ENCODE data around the gene ANXA4. TPM values are rescaled to one million over a fixed set of nuclear protein-coding genes. Genes with fewer than 3 reads are reported as not detected.

The ANXA4 gene
- total RNA-seq, 1 experiment from 2014 or later: 330 TPM

DNA sequence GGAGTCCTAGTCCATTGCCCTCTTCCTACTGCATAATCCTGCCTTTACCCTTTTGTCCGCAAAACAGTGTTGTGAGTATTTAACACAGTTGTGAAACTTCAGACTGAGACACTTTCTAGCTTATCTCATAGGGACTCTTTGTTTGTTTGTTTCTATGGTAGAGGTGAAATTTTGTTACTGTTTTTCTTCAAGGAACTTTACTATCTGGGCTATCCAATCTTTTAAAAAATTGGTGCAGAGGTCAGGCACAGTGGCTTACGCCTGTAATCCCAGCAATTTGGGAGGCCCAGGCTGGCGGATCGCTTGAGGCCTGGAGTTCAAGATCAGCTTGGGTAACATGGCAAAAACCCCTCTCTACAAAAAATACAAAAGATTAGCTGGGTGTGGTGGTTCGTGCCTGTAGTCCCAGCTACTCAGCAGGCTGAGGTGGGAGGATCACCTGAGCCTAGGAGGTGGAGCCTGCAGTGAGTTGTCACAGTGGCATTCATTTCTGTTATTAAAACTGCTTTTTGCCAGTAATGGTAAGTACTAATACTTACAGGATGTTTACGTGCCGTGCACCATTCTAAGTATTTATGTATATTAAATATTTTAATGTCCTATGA, 106.4 kb downstream of the ANXA4 start:
- no peak for DNase-seq (ENCODE audit: low read depth)
- in situ Hi-C loops (cut with HindIII; ENCODE audit: low pct_unique_long_range_greater_than_20kb, low sequenced_read_pairs): no loop called here

DNA sequence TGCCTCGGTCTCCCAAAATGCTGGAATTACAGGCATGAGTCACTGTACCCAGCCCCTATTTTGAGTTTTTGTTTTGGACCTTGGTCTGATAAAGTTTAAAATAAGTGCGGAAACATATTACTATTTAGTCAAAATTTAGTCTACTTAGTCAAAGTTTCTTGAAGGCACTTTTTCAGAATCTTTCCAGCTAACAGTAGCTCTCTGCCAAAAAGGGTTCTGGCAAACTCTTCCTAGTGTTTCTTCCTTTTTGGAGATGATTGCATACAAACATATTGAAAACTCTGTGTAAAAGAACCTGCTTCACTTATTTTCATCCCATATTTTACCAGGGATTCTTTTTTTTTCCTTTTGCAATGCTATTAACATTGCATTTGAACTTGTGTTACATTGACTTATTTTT, 116.3 kb downstream of the ANXA4 start:
- in situ Hi-C loops (cut with HindIII; ENCODE audit: low pct_unique_long_range_greater_than_20kb, low sequenced_read_pairs): no loop called here
- DNase-seq (ENCODE audit: low read depth): no peak

DNA sequence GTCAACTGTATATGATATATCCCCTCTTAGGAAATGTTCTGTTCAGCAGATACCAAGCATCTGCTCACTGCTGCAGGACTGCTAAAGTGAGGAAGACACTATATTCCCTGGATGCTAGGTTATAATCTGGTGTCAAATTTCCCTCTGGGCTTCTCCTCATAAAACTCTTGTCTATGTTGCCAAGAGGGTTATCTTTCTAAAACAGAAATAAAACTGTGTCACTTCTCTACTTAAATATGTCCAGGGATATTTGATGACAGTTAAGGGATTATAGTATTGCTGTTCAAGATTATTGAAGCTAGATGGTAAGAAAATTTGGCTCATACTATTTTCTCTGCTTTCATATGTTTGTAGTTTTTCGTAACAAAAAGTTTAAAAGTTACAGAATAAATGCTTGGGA, 121.4 kb downstream of the ANXA4 start:
- no peak for DNase-seq (ENCODE audit: low read depth)
- in situ Hi-C loops (cut with HindIII; ENCODE audit: low pct_unique_long_range_greater_than_20kb, low sequenced_read_pairs): no loop called here

Other genes with a start within 250 kb of the ANXA4 start
- gene AAK1, start 98.4 kb upstream of the ANXA4 start, total RNA-seq (2014; rRNA removed; shearing (Covaris generic); ENCODE audit: low replicate concordance): 15.9 and 19.1 TPM in 2 replicates
- gene GMCL1, start 87.5 kb downstream of the ANXA4 start, total RNA-seq (2014; rRNA removed; shearing (Covaris generic); ENCODE audit: low replicate concordance): 12.8 and 16.9 TPM in 2 replicates
- gene SNRNP27, start 151.8 kb downstream of the ANXA4 start, total RNA-seq (2014; rRNA removed; shearing (Covaris generic); ENCODE audit: low replicate concordance): 79.2 and 99.1 TPM in 2 replicates
- 0.52 and 0.88 TPM in 2 replicates for gene MXD1, start 173.0 kb downstream of the ANXA4 start, total RNA-seq (2014; rRNA removed; shearing (Covaris generic); ENCODE audit: low replicate concordance)
- 0.12 and 0.81 TPM in 2 replicates for gene ASPRV1, start 219.5 kb downstream of the ANXA4 start, total RNA-seq (2014; rRNA removed; shearing (Covaris generic); ENCODE audit: low replicate concordance)